ENCODE measurements around the gene COL25A1.

DNA sequence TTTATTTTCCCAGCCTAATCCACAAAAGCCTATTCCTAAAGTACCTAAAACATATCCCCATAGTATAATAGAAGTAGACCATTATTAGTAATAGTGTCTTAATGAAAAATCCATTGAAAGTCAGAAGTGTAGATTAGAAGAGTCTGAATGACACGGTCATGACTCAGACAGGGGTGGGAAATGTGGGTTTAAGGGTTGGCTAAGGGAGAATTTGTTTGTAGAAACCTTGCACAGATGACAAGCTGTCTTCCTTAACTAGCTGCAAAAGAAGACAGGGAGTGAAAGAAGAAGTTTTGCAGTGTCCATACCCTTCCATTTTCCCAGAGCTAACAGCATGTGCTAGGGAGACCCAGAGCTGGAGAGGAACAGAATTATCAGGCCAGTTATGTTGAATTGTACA lies 296.9 kb downstream of the COL25A1 start:
- TF ChIP-seq, protein P1, sequence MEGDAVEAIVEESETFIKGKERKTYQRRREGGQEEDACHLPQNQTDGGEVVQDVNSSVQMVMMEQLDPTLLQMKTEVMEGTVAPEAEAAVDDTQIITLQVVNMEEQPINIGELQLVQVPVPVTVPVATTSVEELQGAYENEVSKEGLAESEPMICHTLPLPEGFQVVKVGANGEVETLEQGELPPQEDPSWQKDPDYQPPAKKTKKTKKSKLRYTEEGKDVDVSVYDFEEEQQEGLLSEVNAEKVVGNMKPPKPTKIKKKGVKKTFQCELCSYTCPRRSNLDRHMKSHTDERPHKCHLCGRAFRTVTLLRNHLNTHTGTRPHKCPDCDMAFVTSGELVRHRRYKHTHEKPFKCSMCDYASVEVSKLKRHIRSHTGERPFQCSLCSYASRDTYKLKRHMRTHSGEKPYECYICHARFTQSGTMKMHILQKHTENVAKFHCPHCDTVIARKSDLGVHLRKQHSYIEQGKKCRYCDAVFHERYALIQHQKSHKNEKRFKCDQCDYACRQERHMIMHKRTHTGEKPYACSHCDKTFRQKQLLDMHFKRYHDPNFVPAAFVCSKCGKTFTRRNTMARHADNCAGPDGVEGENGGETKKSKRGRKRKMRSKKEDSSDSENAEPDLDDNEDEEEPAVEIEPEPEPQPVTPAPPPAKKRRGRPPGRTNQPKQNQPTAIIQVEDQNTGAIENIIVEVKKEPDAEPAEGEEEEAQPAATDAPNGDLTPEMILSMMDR (IDR thresholded peaks at IDR 0.05; ENCODE audit: low read depth, low read length): no peak
- TF ChIP-seq EZH2phosphoT487 (IDR thresholded peaks at IDR 0.05; ENCODE audit: low read depth): no peak
